Activated T-cell treated with anti-CD3 and anti-CD28 coated beads, Interleukin-2, amount 50 U/mL, for 72 hours (primary cell): ENCODE data around the gene ISLR2. TPM values are rescaled to one million over a fixed set of nuclear protein-coding genes. Genes with fewer than 3 reads are reported as not detected.
A peak's percentile ranks its signal among the peaks of the same experiment; 100 is the strongest.
"Not testable (repeated sequence)": the region's sequence is repeated elsewhere in the genome, so short reads cannot be mapped to it uniquely, and the experiment has no call there.

Source experiments
- ATAC-seq, 2 donors: fragments of 150-1000 bp; cut with Tn5 transposase; replicated peaks in 1 of 2; 2 replicates each; pipeline ENCODE4 v1.10.0; 2021; ENCODE audit warnings: moderate library complexity in 2 of 2, mild to moderate bottlenecking in 1 of 2
- DNase-seq, 2 donors: peaks; one replicate each; pipeline ENCODE4 v3.0.0; 2021 to 2022; ENCODE audit warnings: mixed read lengths in 1 of 2
- H3K27ac Mint-ChIP-seq: one replicate; pipeline ENCODE4 v1.8.0; 2022; ENCODE audit warnings: mild to moderate bottlenecking, moderate library complexity, mixed read lengths
- H3K27me3 Mint-ChIP-seq: one replicate; pipeline ENCODE4 v1.8.0; 2022; ENCODE audit warnings: low read depth, mixed read lengths
- H3K36me3 Mint-ChIP-seq, 2 donors: one replicate each; pipeline ENCODE4 v1.8.0; 2022; ENCODE audit warnings: mixed read lengths in 2 of 2, mild to moderate bottlenecking in 1 of 2; ENCODE audit not compliant: insufficient read depth in 2 of 2
- H3K4me1 Mint-ChIP-seq: one replicate; pipeline ENCODE4 v1.8.0; 2022; ENCODE audit warnings: low read depth, mixed read lengths
- H3K4me3 Mint-ChIP-seq, 2 donors: one replicate each; pipeline ENCODE4 v1.8.0; 2022; ENCODE audit warnings: mild to moderate bottlenecking in 2 of 2, mixed read lengths in 2 of 2, moderate library complexity in 2 of 2
- H3K9me3 Mint-ChIP-seq, 2 donors: one replicate each; pipeline ENCODE4 v1.8.0; 2022; ENCODE audit warnings: mixed read lengths in 2 of 2
- total RNA-seq, 2 donors: library from RNA; stranded (reverse); gene quantifications; one replicate each; pipeline ENCODE4 v1.2.3, GENCODE V29; 2022

Gene ISLR2
- total RNA-seq, 2 donors from 2014 or later = 0.62 TPM; not detected in 1

GRCh38 chr15:74156678-74157411 is 26.5 kb downstream of the ISLR2 start:
- no peak overlapping the region for H3K4me3 Mint-ChIP-seq
- peaks cover 21% of the 10 kb centered on the region for H3K4me1 Mint-ChIP-seq
- peaks cover 45% of the 10 kb centered on the region for H3K27me3 Mint-ChIP-seq
- ATAC-seq = no peak
- no peaks in the 10 kb centered on the region for H3K36me3 Mint-ChIP-seq
- H3K27ac Mint-ChIP-seq = no peak overlapping the region
- DNase-seq = no peak
- H3K9me3 Mint-ChIP-seq = no peaks in the 10 kb centered on the region

- peaks cover 41% of the 10 kb centered on the region for H3K27me3 Mint-ChIP-seq
- H3K27ac Mint-ChIP-seq = no peak overlapping the region
- ATAC-seq (no peak), DNase-seq (no peak)
- peak overlapping the region in 1 of 2 donors; percentile 75 for H3K4me3 Mint-ChIP-seq
- H3K9me3 Mint-ChIP-seq = no peaks in the 10 kb centered on the region
- no peaks in the 10 kb centered on the region for H3K36me3 Mint-ChIP-seq
- peaks cover 21% of the 10 kb centered on the region for H3K4me1 Mint-ChIP-seq
Observed at GRCh38 chr15:74157868-74158827, 27.8 kb downstream of the ISLR2 start.

- no peak for DNase-seq
- Mint-ChIP-seq H3K27me3 (peaks cover 39% of the 10 kb centered on the region), H3K9me3 (no peaks in the 10 kb centered on the region), H3K36me3 (no peaks in the 10 kb centered on the region), H3K4me3 (peak overlapping the region; percentile 34 to 75), H3K27ac (peak overlapping the region; percentile 34), H3K4me1 (peaks cover 21% of the 10 kb centered on the region)
- peak; percentile 51 to 69 for ATAC-seq
Observed at GRCh38 chr15:74158855-74159650, 28.7 kb downstream of the ISLR2 start.

GRCh38 chr15:74159773-74160172 is 29.4 kb downstream of the ISLR2 start:
- H3K4me3 Mint-ChIP-seq = peak overlapping the region in 1 of 2 donors; percentile 75

GRCh38 chr15:74160390-74160789 is 30.0 kb downstream of the ISLR2 start:
- DNase-seq, H3K36me3 Mint-ChIP-seq, H3K27ac Mint-ChIP-seq, ATAC-seq, H3K9me3 Mint-ChIP-seq, H3K4me3 Mint-ChIP-seq: not testable (repeated sequence)
- Mint-ChIP-seq H3K27me3 (peaks cover 32% of the 10 kb centered on the region), H3K4me1 (peaks cover 21% of the 10 kb centered on the region)

More at GRCh38 chr15:74159773-74160172, 29.4 kb downstream of the ISLR2 start:
- H3K9me3 Mint-ChIP-seq = no peaks in the 10 kb centered on the region
- peaks cover 38% of the 10 kb centered on the region for H3K27me3 Mint-ChIP-seq
- H3K36me3 Mint-ChIP-seq = no peaks in the 10 kb centered on the region
- no peak for DNase-seq
- peaks cover 21% of the 10 kb centered on the region for H3K4me1 Mint-ChIP-seq
- no peak overlapping the region for H3K27ac Mint-ChIP-seq
- no peak for ATAC-seq

- ATAC-seq, H3K36me3 Mint-ChIP-seq, H3K9me3 Mint-ChIP-seq, H3K27ac Mint-ChIP-seq, DNase-seq, H3K4me3 Mint-ChIP-seq: not testable (repeated sequence)
- Mint-ChIP-seq H3K27me3 (peaks cover 26% of the 10 kb centered on the region), H3K4me1 (peaks cover 18% of the 10 kb centered on the region)
Observed at GRCh38 chr15:74162195-74162536, 31.8 kb downstream of the ISLR2 start.

- Mint-ChIP-seq H3K4me1 (no peaks in the 10 kb centered on the region), H3K9me3 (no peaks in the 10 kb centered on the region), H3K36me3 (no peaks in the 10 kb centered on the region), H3K27me3 (peaks cover 21% of the 10 kb centered on the region), H3K4me3 (no peak overlapping the region), H3K27ac (no peak overlapping the region)
- ATAC-seq = no peak
- DNase-seq = no peak
Observed at GRCh38 chr15:74165461-74165860, 35.1 kb downstream of the ISLR2 start.

GRCh38 chr15:74167891-74168331 is 37.5 kb downstream of the ISLR2 start:
- no peak for DNase-seq
- H3K27ac Mint-ChIP-seq = no peak overlapping the region
- no peaks in the 10 kb centered on the region for H3K9me3 Mint-ChIP-seq
- ATAC-seq = no peak
- H3K4me1 Mint-ChIP-seq = no peaks in the 10 kb centered on the region
- peaks cover 14% of the 10 kb centered on the region for H3K27me3 Mint-ChIP-seq
- H3K36me3 Mint-ChIP-seq = no peaks in the 10 kb centered on the region
- no peak overlapping the region for H3K4me3 Mint-ChIP-seq

- H3K27ac Mint-ChIP-seq = no peak overlapping the region
- H3K4me3 Mint-ChIP-seq = no peak overlapping the region
- no peaks in the 10 kb centered on the region for H3K36me3 Mint-ChIP-seq
- no peaks in the 10 kb centered on the region for H3K9me3 Mint-ChIP-seq
- H3K27me3 Mint-ChIP-seq = peaks cover 8% of the 10 kb centered on the region
- DNase-seq (no peak), ATAC-seq (no peak)
- no peaks in the 10 kb centered on the region for H3K4me1 Mint-ChIP-seq
Observed at GRCh38 chr15:74168711-74169126, 38.3 kb downstream of the ISLR2 start.

- H3K27me3 Mint-ChIP-seq = peaks cover 8% of the 10 kb centered on the region
- ATAC-seq = no peak
- H3K4me3 Mint-ChIP-seq = no peak overlapping the region
- no peak for DNase-seq
- H3K36me3 Mint-ChIP-seq = no peaks in the 10 kb centered on the region
- no peaks in the 10 kb centered on the region for H3K9me3 Mint-ChIP-seq
- no peaks in the 10 kb centered on the region for H3K4me1 Mint-ChIP-seq
- H3K27ac Mint-ChIP-seq = no peak overlapping the region
Observed at GRCh38 chr15:74170071-74170844, 39.9 kb downstream of the ISLR2 start.

GRCh38 chr15:74170875-74171578 is 40.6 kb downstream of the ISLR2 start:
- H3K27me3 Mint-ChIP-seq = peaks cover 8% of the 10 kb centered on the region
- H3K4me3 Mint-ChIP-seq = no peak overlapping the region
- no peaks in the 10 kb centered on the region for H3K4me1 Mint-ChIP-seq
- no peaks in the 10 kb centered on the region for H3K36me3 Mint-ChIP-seq
- ATAC-seq (no peak), DNase-seq (no peak)
- no peak overlapping the region for H3K27ac Mint-ChIP-seq
- no peaks in the 10 kb centered on the region for H3K9me3 Mint-ChIP-seq
